ENCODE data around the gene TRIM45. TPM values are rescaled to one million over a fixed set of nuclear protein-coding genes. Genes with fewer than 3 reads are reported as not detected.

The TRIM45 gene
- polyA plus RNA-seq, 1 of the 3 experiments (the other 2 are of a cell fraction): 7.4 TPM

- H3K27me3 ChIP-seq (ENCODE audit: insufficient read depth): no peaks in the 10 kb centered on the region
- peak overlapping the region; percentile 34 to 88; a peak in 2 of 4 replicates for H3K27ac ChIP-seq (ENCODE audit: low read depth in 2 of 2, low read length in 1 of 2)
- peak overlapping the region; percentile 96 for H2AFZ ChIP-seq (ENCODE audit: low read depth)
- no peak for DNase-seq
- POLR2A ChIA-PET: no interaction called here
- peak overlapping the region; percentile 84; the same call in 1 of the 2 replicates for H3K4me2 ChIP-seq
- H3F3A ChIP-seq (replicated peaks; ENCODE audit: insufficient read depth): no peaks in the 10 kb centered on the region
- peaks cover 4 to 10% of the 10 kb centered on the region in 2 experiments; a peak in 2 of 4 replicates for H3K4me1 ChIP-seq (ENCODE audit: control insufficient read depth in 1 of 2, insufficient read depth in 2 of 2, low read depth in 1 of 2, low read length in 1 of 2)
- 61% methylated on average over 21 of the region's 32 CpGs for WGBS (ENCODE audit: low lambda C conversion rate)
- H3K79me2 ChIP-seq (ENCODE audit: insufficient read depth): peaks cover 6% of the 10 kb centered on the region
- no peaks in the 10 kb centered on the region for H3K9me3 ChIP-seq
- no peaks in the 10 kb centered on the region for H4K20me1 ChIP-seq (ENCODE audit: insufficient read depth)
- H3K9me2 ChIP-seq: no peaks in the 10 kb centered on the region
- TF ChIP-seq RFX5 (IDR thresholded peaks at IDR 0.05; ENCODE audit: low read length): no peak
- TF ChIP-seq, protein P1, sequence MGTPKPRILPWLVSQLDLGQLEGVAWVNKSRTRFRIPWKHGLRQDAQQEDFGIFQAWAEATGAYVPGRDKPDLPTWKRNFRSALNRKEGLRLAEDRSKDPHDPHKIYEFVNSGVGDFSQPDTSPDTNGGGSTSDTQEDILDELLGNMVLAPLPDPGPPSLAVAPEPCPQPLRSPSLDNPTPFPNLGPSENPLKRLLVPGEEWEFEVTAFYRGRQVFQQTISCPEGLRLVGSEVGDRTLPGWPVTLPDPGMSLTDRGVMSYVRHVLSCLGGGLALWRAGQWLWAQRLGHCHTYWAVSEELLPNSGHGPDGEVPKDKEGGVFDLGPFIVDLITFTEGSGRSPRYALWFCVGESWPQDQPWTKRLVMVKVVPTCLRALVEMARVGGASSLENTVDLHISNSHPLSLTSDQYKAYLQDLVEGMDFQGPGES (IDR thresholded peaks at IDR 0.05; ENCODE audit: low read depth, low read length): no peak
- no peak for TF ChIP-seq RAD21 (IDR thresholded peaks at IDR 0.05; ENCODE audit: low read length)
- TF ChIP-seq, protein P2, sequence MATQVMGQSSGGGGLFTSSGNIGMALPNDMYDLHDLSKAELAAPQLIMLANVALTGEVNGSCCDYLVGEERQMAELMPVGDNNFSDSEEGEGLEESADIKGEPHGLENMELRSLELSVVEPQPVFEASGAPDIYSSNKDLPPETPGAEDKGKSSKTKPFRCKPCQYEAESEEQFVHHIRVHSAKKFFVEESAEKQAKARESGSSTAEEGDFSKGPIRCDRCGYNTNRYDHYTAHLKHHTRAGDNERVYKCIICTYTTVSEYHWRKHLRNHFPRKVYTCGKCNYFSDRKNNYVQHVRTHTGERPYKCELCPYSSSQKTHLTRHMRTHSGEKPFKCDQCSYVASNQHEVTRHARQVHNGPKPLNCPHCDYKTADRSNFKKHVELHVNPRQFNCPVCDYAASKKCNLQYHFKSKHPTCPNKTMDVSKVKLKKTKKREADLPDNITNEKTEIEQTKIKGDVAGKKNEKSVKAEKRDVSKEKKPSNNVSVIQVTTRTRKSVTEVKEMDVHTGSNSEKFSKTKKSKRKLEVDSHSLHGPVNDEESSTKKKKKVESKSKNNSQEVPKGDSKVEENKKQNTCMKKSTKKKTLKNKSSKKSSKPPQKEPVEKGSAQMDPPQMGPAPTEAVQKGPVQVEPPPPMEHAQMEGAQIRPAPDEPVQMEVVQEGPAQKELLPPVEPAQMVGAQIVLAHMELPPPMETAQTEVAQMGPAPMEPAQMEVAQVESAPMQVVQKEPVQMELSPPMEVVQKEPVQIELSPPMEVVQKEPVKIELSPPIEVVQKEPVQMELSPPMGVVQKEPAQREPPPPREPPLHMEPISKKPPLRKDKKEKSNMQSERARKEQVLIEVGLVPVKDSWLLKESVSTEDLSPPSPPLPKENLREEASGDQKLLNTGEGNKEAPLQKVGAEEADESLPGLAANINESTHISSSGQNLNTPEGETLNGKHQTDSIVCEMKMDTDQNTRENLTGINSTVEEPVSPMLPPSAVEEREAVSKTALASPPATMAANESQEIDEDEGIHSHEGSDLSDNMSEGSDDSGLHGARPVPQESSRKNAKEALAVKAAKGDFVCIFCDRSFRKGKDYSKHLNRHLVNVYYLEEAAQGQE (IDR thresholded peaks at IDR 0.05; ENCODE audit: low read depth, low read length): no peak
- no peak for TF ChIP-seq FOXM1 (IDR thresholded peaks at IDR 0.05; ENCODE audit: low read depth)
- TF ChIP-seq RXRA (IDR thresholded peaks at IDR 0.05; ENCODE audit: borderline replicate concordance, low read depth): no peak
- no peak for TF ChIP-seq YY1 (IDR thresholded peaks at IDR 0.05; ENCODE audit: low read depth)
- TF ChIP-seq GABPA (IDR thresholded peaks at IDR 0.05; ENCODE audit: low read depth): no peak
- TF ChIP-seq ELF1 (IDR thresholded peaks at IDR 0.05): no peak
- no peak for TF ChIP-seq GATA2 (CRISPR knock-in tag; IDR thresholded peaks at IDR 0.05)
- TF ChIP-seq, protein P3, sequence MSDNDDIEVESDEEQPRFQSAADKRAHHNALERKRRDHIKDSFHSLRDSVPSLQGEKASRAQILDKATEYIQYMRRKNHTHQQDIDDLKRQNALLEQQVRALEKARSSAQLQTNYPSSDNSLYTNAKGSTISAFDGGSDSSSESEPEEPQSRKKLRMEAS (IDR thresholded peaks at IDR 0.05; ENCODE audit: low read depth): no peak
- no peak for TF ChIP-seq JUND (IDR thresholded peaks at IDR 0.05)
- TF ChIP-seq USF2 (IDR thresholded peaks at IDR 0.05; ENCODE audit: borderline replicate concordance, low read depth, low read length): no peak
- TF ChIP-seq SIN3A (IDR thresholded peaks at IDR 0.05; ENCODE audit: borderline replicate concordance, low read depth, low read length): no peak
- no peak for TF ChIP-seq POLR2AphosphoS5 (IDR thresholded peaks at IDR 0.05; ENCODE audit: low read depth, low read length)
- TF ChIP-seq MXI1 (IDR thresholded peaks at IDR 0.05; ENCODE audit: low read depth, low read length): no peak
- no peak for TF ChIP-seq MEF2A (IDR thresholded peaks at IDR 0.05; ENCODE audit: borderline replicate concordance, low read depth)
- TF ChIP-seq, protein P4, sequence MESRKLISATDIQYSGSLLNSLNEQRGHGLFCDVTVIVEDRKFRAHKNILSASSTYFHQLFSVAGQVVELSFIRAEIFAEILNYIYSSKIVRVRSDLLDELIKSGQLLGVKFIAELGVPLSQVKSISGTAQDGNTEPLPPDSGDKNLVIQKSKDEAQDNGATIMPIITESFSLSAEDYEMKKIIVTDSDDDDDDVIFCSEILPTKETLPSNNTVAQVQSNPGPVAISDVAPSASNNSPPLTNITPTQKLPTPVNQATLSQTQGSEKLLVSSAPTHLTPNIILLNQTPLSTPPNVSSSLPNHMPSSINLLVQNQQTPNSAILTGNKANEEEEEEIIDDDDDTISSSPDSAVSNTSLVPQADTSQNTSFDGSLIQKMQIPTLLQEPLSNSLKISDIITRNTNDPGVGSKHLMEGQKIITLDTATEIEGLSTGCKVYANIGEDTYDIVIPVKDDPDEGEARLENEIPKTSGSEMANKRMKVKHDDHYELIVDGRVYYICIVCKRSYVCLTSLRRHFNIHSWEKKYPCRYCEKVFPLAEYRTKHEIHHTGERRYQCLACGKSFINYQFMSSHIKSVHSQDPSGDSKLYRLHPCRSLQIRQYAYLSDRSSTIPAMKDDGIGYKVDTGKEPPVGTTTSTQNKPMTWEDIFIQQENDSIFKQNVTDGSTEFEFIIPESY (IDR thresholded peaks at IDR 0.05; ENCODE audit: borderline replicate concordance, low read depth): no peak
- TF ChIP-seq CTCF (IDR thresholded peaks at IDR 0.05): no peak
- no peaks in the 10 kb centered on the region for H3K36me3 ChIP-seq (replicated peaks in 1 of 2; ENCODE audit: control insufficient read depth in 1 of 2, insufficient read depth in 2 of 2, low read length in 1 of 2)
- peak overlapping the region; percentile 90; the same call in 1 of the 2 replicates for H3K9ac ChIP-seq
- CTCF ChIA-PET: interaction anchor here (0.6 to 3.8 kb wide), 21 partner anchors 9 to 414 kb away, joined by 3 to 27 read pairs (median 3); partner anchors contain the start of genes TTF2 and VTCN1
- peak overlapping the region; percentile 66 to 80; a peak in 3 of 4 replicates for H3K4me3 ChIP-seq (ENCODE audit: low read depth in 2 of 2, low read length in 1 of 2)
These were observed 929 bp upstream of the TRIM45 start for GRCh38 chr1:117122330-117123025.

All from SK-N-SH (cell line).